GM23338 (cell line): ENCODE results near the gene NBAS.

ENCODE experiments used
- EZH2 ChIP-seq: fragments of 200-600 bp; sonication (generic); IDR thresholded peaks from one replicate; pipeline ENCODE4 v1.8.0; 2017; ENCODE audit warnings: antibody characterized with exemption, mild to moderate bottlenecking, low read depth; ENCODE audit not compliant: unreplicated experiment
- JUNB ChIP-seq: IDR thresholded peaks from one replicate; pipeline ENCODE4 v1.6.1; 2016; ENCODE audit warnings: antibody characterized with exemption; ENCODE audit not compliant: unreplicated experiment
- POLR2AphosphoS5 ChIP-seq: IDR thresholded peaks from 2 replicates; pipeline ENCODE4 v1.6.1; 2016; ENCODE audit warnings: antibody characterized with exemption, low read depth
- REST ChIP-seq: IDR thresholded peaks from one replicate; pipeline ENCODE4 v1.6.1; 2018; ENCODE audit warnings: antibody characterized with exemption; ENCODE audit not compliant: unreplicated experiment
- ZNF331 ChIP-seq: fragments of 250-450 bp; sonication (Bioruptor Pico); IDR thresholded peaks from 2 replicates; pipeline ENCODE4 v1.5.0; 2020; ENCODE audit warnings: low read depth, mild to moderate bottlenecking, moderate library complexity
- TF ChIP-seq, protein P1 (sequence below), 2 experiments: fragments of 200-600 bp in 1 of 2; sonication (generic) in 1 of 2; conservative IDR thresholded peaks; 2 replicates each; pipeline versions ENCODE4 v1.5.1 to v1.6.1; 2016 to 2017; ENCODE audit warnings: antibody characterized with exemption in 2 of 2, low read depth in 2 of 2, mild to moderate bottlenecking in 2 of 2, moderate library complexity in 1 of 2

- TF ChIP-seq, protein P1, sequence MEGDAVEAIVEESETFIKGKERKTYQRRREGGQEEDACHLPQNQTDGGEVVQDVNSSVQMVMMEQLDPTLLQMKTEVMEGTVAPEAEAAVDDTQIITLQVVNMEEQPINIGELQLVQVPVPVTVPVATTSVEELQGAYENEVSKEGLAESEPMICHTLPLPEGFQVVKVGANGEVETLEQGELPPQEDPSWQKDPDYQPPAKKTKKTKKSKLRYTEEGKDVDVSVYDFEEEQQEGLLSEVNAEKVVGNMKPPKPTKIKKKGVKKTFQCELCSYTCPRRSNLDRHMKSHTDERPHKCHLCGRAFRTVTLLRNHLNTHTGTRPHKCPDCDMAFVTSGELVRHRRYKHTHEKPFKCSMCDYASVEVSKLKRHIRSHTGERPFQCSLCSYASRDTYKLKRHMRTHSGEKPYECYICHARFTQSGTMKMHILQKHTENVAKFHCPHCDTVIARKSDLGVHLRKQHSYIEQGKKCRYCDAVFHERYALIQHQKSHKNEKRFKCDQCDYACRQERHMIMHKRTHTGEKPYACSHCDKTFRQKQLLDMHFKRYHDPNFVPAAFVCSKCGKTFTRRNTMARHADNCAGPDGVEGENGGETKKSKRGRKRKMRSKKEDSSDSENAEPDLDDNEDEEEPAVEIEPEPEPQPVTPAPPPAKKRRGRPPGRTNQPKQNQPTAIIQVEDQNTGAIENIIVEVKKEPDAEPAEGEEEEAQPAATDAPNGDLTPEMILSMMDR (conservative IDR thresholded peaks at IDR 0.05; ENCODE audit: low read depth in 2 of 2): no peak
- TF ChIP-seq ZNF331 (CRISPR knock-in tag) (no peak), REST (no peak), POLR2AphosphoS5 (no peak), JUNB (no peak), EZH2 (no peak)
Observed at GRCh38 chr2:15279201-15279876, 281.8 kb downstream of the NBAS start.
